ENCODE data around the gene WNT10A. TPM values are rescaled to one million over a fixed set of nuclear protein-coding genes. Genes with fewer than 3 reads are reported as not detected.

Gene WNT10A
- total and polyA plus RNA-seq, 10 of the 15 experiments (the other 5 are each of a cell fraction or from before 2014, with no cell fraction given), result 0.61 to 45.0 (median 6.9) TPM

- TF ChIP-seq CEBPZ (IDR thresholded peaks at IDR 0.05; ENCODE audit: low read depth, low read length) (no peak), RAD51 (IDR thresholded peaks at IDR 0.05) (no peak), POLR2A (IDR thresholded peaks at IDR 0.05; ENCODE audit: low read depth, low read length) (0 out of 2 replicates have a peak, but pooled peaks have one; percentile 4), KAT2A (conservative IDR thresholded peaks at IDR 0.05; ENCODE audit: control insufficient read depth, low read depth, low read length) (no peak), MTA3 (IDR thresholded peaks at IDR 0.05; ENCODE audit: borderline replicate concordance, low read length) (no peak)
Observed at GRCh38 chr2:218895326-218895725, 14.7 kb downstream of the WNT10A start (continued).

GRCh38 chr2:218895759-218896500 is 15.3 kb downstream of the WNT10A start:
- H3K9me3 ChIP-seq (replicated peaks; ENCODE audit: control insufficient read depth, insufficient read depth, low read length), result no peaks in the 10 kb centered on the region
- ChIA-PET RAD21 (ENCODE audit: unreplicated experiment) (interaction anchor here (0.6 to 9.5 kb wide), 2 partner anchors 15 to 158 kb away, joined by 4 to 871 read pairs; partner anchors contain the start of gene WNT10A), POLR2A (interaction anchor here (0.6 to 10.2 kb wide), 7 partner anchors 10 to 568 kb away, joined by 3 to 360 read pairs (median 5); partner anchors contain the start of genes CNPPD1 and WNT10A), SMC1A (ENCODE audit: uncharacterized antibody, unreplicated experiment) (interaction anchor here (0.9 to 12.4 kb wide), 5 partner anchors 13 to 359 kb away, joined by 3 to 780 read pairs (median 23); partner anchors contain the start of gene WNT10A), CTCF (interaction anchor here (0.7 to 22.2 kb wide), 4 partner anchors 18 to 84 kb away, joined by 3 to 1364 read pairs (median 51); partner anchors contain the start of gene WNT10A)
- peak overlapping the region; percentile 62 for H3K4me2 ChIP-seq (ENCODE audit: control insufficient read depth, insufficient read depth)
- peaks cover 32% of the 10 kb centered on the region for H3K79me2 ChIP-seq (ENCODE audit: control insufficient read depth, insufficient read depth, low read length)
- peak; percentile 36 for ATAC-seq
- no peaks in the 10 kb centered on the region for H4K20me1 ChIP-seq (ENCODE audit: control insufficient read depth, insufficient read depth)
- peak overlapping the region; percentile 81 for H3K9ac ChIP-seq (ENCODE audit: control insufficient read depth, insufficient read depth, low read length)
- peak overlapping the region; percentile 95 for H3K27ac ChIP-seq (ENCODE audit: control insufficient read depth, insufficient read depth)
- WGBS (ENCODE audit: insufficient coverage, insufficient replicate concordance, low lambda C conversion rate, missing lambda C conversion rate), result 7% methylated on average over 8 of the region's 8 CpGs
- no peak overlapping the region for H2AFZ ChIP-seq (ENCODE audit: control insufficient read depth, low read depth, low read length)
- no peak overlapping the region; the same call in 1 of the 2 replicates for H3K4me3 ChIP-seq
- in situ Hi-C loops (cut with MboI) (no loop called here), intact Hi-C loops (cut with micrococcal nuclease; ENCODE audit: unreplicated experiment) (loop anchor here (1.0 kb wide), 2 partner anchors 16 to 328 kb away; partner anchors contain the start of genes CNOT9, USP37 and WNT10A)
- DNase-seq (ENCODE audit: low read depth, low spot score), result peak; percentile 60
- TSS peak; percentile 83 for BruUV-seq (replicated peaks)
- H3K4me1 ChIP-seq (ENCODE audit: control insufficient read depth, insufficient read depth, low read length), result peaks cover 56% of the 10 kb centered on the region
- no peaks in the 10 kb centered on the region for H3K27me3 ChIP-seq (replicated peaks in 1 of 2; ENCODE audit: control insufficient read depth in 2 of 2, insufficient read depth in 2 of 2, low read length in 1 of 2)
- FAIRE-seq, result peak; percentile 80
- H3K36me3 ChIP-seq (ENCODE audit: control insufficient read depth in 2 of 2, insufficient read depth in 2 of 2, low read length in 1 of 2), result peaks cover 0 to 2% of the 10 kb centered on the region in 2 experiments; a peak in 2 of 4 replicates
- TF ChIP-seq TCF7 (IDR thresholded peaks at IDR 0.05; ENCODE audit: borderline replicate concordance) (no peak), POLR2A (IDR thresholded peaks at IDR 0.05; ENCODE audit: low read depth, low read length) (peak; percentile 4; the same call in 1 of the 2 replicates), FOXK2 (IDR thresholded peaks at IDR 0.05) (no peak), GATAD2B (conservative IDR thresholded peaks at IDR 0.05; ENCODE audit: low read depth) (no peak), PRDM15 (CRISPR knock-in tag; IDR thresholded peaks at IDR 0.05) (no peak), STAT1 (conservative IDR thresholded peaks at IDR 0.05) (0 out of 2 replicates have a peak, but pooled peaks have one; percentile 28), SUPT20H (IDR thresholded peaks at IDR 0.05; ENCODE audit: borderline replicate concordance, control insufficient read depth, low read depth, low read length) (no peak), MLLT1 (IDR thresholded peaks at IDR 0.05) (no peak; the same call in 1 of the 2 replicates)

Measured in GM12878 (cell line).